Ascending aorta (tissue), 2 donors: ENCODE data around the gene TACC2. TPM values are rescaled to one million over a fixed set of nuclear protein-coding genes. Genes with fewer than 3 reads are reported as not detected.
"Not testable (repeated sequence)": the region's sequence is repeated elsewhere in the genome, so short reads cannot be mapped to it uniquely, and the experiment has no call there.

Source experiments
- DNase-seq, 2 donors: peaks; one replicate each; pipeline ENCODE4 v3.0.0-alpha.2; 2019; ENCODE audit warnings: low spot score in 2 of 2
- H3K27ac ChIP-seq, 2 donors: fragments of 200-600 bp; sonication (generic); one replicate each; pipeline ENCODE4 v1.5.1; 2016 to 2017; ENCODE audit warnings: mild to moderate bottlenecking in 1 of 2
- H3K27me3 ChIP-seq: fragments of 200-600 bp; sonication (generic); one replicate; pipeline ENCODE4 v1.5.1; 2017
- H3K36me3 ChIP-seq, 2 donors: fragments of 200-600 bp; sonication (generic); one replicate each; pipeline ENCODE4 v1.5.1; 2016
- H3K4me1 ChIP-seq, 2 donors: fragments of 200-600 bp; sonication (generic); one replicate each; pipeline ENCODE4 v1.5.1; 2016 to 2017; ENCODE audit warnings: mild to moderate bottlenecking in 1 of 2
- H3K4me3 ChIP-seq, 2 donors: fragments of 200-600 bp; sonication (generic); one replicate each; pipeline ENCODE4 v1.5.1; 2016 to 2017; ENCODE audit warnings: mild to moderate bottlenecking in 1 of 2
- H3K9me3 ChIP-seq, 2 donors: fragments of 200-600 bp; sonication (generic); one replicate each; pipeline ENCODE4 v1.5.1; 2016
- CTCF ChIP-seq, 3 experiments: fragments of 200-600 bp in 2 of 3; fragments of 450-650 bp in 1 of 3; sonication (generic) in 2 of 3; IDR thresholded peaks; one replicate each; pipeline ENCODE4 v1.5.1; 2016 to 2019; ENCODE audit warnings: antibody characterized with exemption in 3 of 3, mild to moderate bottlenecking in 1 of 3, moderate library complexity in 1 of 3
- intact Hi-C: fragments of 100-400 bp; cut with DNase I; formaldehyde crosslinking; loops from one replicate; pipeline ENCODE4 v1.15.1; 2023
- total RNA-seq: library from RNA; depleted of rRNA; stranded (reverse); fragments of >200 nt; gene quantifications from one replicate; pipeline ENCODE4 v1.1.0, GENCODE V29; 2016

Gene TACC2
- total RNA-seq, 1 donor from 2014 or later = 69.1 TPM

- TF ChIP-seq CTCF (IDR thresholded peaks at IDR 0.05) = no peak
- no peaks in the 10 kb centered on the region for H3K27me3 ChIP-seq
- no peak for DNase-seq
- H3K9me3 ChIP-seq = no peaks in the 10 kb centered on the region
- no peak overlapping the region for H3K27ac ChIP-seq
- H3K4me1 ChIP-seq = no peaks in the 10 kb centered on the region
- H3K36me3 ChIP-seq = peaks cover 27 to 47% of the 10 kb centered on the region in 2 donors
- no peak overlapping the region for H3K4me3 ChIP-seq
- intact Hi-C loops = no loop called here
Measured at GRCh38 chr10:122197611-122198222, 208.8 kb downstream of the TACC2 start.

DNA sequence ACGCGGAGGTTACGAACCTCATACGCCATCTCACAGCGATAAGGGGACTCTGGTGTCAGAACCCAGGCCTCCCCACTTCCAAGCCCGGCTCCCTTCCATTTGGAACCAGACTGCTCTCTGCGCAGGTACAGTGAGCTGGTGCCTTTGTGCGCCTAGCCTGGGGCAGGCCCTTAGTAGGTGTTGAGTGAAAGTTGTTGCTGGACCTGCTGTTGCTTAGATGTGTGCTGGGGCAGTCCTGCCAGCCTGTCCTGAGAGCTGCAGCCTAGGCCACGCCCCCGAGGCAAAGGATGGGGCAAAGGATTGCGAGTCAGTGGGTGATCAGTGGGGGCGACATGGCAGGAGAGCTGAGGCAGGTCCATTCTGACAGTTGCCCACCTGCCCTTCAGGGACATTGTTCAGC is 209.7 kb downstream of the TACC2 start:
- Histone ChIP-seq H3K27ac (no peak overlapping the region), H3K27me3 (no peaks in the 10 kb centered on the region), H3K9me3 (no peaks in the 10 kb centered on the region), H3K4me3 (no peak overlapping the region), H3K36me3 (peaks cover 27 to 47% of the 10 kb centered on the region in 2 donors), H3K4me1 (no peaks in the 10 kb centered on the region)
- no peak for DNase-seq
- intact Hi-C loops = no loop called here
- no peak for TF ChIP-seq CTCF (IDR thresholded peaks at IDR 0.05)

DNA sequence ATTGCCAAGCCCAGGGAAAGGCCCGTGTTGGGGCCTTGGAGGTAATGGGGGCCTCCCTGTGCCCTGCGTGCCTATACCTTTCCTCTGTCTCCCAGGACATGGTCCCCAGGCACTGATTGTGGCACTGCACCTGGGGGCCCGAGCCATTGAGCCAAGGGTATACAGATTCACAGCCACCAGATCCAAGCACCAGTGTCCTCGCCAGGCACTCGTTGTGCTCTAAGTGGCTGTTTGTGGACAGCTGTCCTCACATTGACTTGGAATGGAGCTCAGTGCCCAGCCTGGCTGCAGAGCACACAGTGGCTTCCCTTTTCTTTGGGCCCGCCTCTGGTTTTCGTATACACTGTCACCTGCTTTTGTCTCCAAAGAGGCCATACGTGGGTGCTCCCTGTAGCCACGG is 210.1 kb downstream of the TACC2 start:
- Histone ChIP-seq H3K4me1 (no peaks in the 10 kb centered on the region), H3K27ac (no peak overlapping the region), H3K27me3 (no peaks in the 10 kb centered on the region), H3K4me3 (no peak overlapping the region), H3K36me3 (peaks cover 27 to 47% of the 10 kb centered on the region in 2 donors), H3K9me3 (no peaks in the 10 kb centered on the region)
- intact Hi-C loops = no loop called here
- no peak for DNase-seq
- no peak for TF ChIP-seq CTCF (IDR thresholded peaks at IDR 0.05)

DNA sequence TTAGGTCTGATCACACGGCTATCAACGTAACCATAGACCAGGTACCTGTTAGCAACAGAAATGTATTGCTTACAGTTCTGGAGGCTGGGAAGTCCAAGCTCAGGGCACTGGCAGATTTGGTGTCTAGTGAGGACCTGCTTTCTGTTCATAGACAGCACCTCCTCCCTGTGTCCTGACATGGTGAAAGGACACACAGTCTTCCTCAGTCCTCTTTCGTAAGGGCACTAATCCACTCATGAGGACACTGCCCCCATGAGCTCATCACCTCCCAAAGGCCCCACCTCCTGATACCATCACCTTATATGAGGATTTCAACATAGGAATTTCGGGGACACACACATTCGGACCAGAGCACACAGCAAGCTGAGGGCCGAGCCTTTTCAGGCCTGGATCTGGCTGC is 210.7 kb downstream of the TACC2 start:
- H3K27ac ChIP-seq = no peak overlapping the region
- H3K27me3 ChIP-seq = no peaks in the 10 kb centered on the region
- intact Hi-C loops = no loop called here
- DNase-seq = no peak
- peaks cover 26 to 47% of the 10 kb centered on the region in 2 donors for H3K36me3 ChIP-seq
- H3K9me3 ChIP-seq = no peaks in the 10 kb centered on the region
- no peak for TF ChIP-seq CTCF (IDR thresholded peaks at IDR 0.05)
- H3K4me3 ChIP-seq = no peak overlapping the region
- H3K4me1 ChIP-seq = no peaks in the 10 kb centered on the region

DNA sequence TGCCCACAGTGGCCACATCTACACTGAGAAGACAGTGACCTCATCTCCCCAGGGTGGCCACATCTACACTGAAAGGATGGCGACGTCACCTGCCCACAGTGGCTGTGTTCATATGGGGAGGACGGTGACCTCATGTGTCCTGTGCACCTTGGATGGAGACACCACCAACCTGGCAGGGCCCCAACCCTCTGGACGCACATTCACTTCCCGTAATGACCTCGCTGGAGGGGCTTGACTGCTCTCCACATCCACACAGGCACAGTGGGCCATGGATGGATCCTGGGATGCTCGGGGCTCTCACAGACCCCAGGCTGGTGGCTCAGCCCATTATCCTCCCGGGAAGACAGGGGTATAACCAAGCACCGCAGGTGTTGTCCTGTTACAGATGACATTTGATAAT is 212.4 kb downstream of the TACC2 start:
- no peak for TF ChIP-seq CTCF (IDR thresholded peaks at IDR 0.05)
- H3K9me3 ChIP-seq = no peaks in the 10 kb centered on the region
- no peaks in the 10 kb centered on the region for H3K4me1 ChIP-seq
- no peak for DNase-seq
- intact Hi-C loops = no loop called here
- peaks cover 11 to 32% of the 10 kb centered on the region in 2 donors for H3K36me3 ChIP-seq
- no peak overlapping the region for H3K4me3 ChIP-seq
- no peaks in the 10 kb centered on the region for H3K27me3 ChIP-seq
- H3K27ac ChIP-seq = no peak overlapping the region

- intact Hi-C loops, H3K4me3 ChIP-seq, H3K9me3 ChIP-seq, DNase-seq, H3K4me1 ChIP-seq, H3K27ac ChIP-seq, H3K27me3 ChIP-seq: not testable (repeated sequence)
- peaks cover 11 to 23% of the 10 kb centered on the region in 2 donors for H3K36me3 ChIP-seq
Measured at GRCh38 chr10:122203180-122203579, 214.2 kb downstream of the TACC2 start.
